RCC 7860 (cell line): ENCODE results near the gene TFDP2.
"Not testable (repeated sequence)": the region's sequence is repeated elsewhere in the genome, so short reads cannot be mapped to it uniquely, and the experiment has no call there.

Experiments
- DNase-seq: peaks from one replicate; pipeline ENCODE4 v3.0.0-alpha.2; 2015; ENCODE audit warnings: low spot score
- FAIRE-seq: peaks from 2 replicates; lab custom pipeline; 2012; peaks lifted over from hg19 to GRCh38; lab: Jason Lieb, UNC

The TFDP2 gene

DNA sequence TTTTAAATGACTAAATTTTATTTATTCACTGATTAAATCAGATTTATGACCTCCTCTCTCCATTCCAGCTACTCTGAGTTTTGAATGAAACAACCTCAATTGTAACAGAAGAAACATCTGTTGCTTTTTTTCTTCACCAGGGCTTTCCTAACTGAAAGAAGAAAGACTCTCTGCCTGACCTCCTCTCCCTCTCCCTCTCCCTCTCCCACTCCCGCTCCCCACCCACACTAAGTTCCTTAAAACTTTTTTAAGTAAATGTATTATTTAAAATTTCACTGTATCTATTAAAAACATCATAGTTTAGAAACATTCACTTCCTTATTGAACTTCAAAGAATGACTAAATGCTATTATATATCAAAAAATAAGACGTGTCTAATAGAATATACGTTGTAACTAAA is 122.0 kb downstream of the TFDP2 start:
- DNase-seq (no peak), FAIRE-seq (no peak)

DNA sequence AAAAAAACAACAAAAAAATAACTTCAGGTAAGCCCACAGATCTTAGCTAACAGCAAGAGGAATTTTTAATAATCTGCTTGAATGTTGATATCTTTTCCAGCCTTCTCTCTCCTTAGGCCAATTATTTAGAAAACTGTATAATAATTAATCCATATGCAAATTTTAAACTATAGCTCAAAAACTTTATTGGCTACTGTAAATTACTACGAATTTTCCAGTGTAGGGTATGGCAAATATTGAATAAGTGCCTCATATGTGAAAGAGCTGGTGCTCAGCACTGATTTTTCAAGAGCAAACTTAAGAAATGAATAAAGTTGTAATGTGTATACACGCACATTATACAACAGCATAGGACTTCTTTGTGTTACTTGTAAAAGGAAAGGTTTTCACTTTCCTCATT is 123.0 kb downstream of the TFDP2 start:
- no peak for FAIRE-seq
- no peak for DNase-seq

DNA sequence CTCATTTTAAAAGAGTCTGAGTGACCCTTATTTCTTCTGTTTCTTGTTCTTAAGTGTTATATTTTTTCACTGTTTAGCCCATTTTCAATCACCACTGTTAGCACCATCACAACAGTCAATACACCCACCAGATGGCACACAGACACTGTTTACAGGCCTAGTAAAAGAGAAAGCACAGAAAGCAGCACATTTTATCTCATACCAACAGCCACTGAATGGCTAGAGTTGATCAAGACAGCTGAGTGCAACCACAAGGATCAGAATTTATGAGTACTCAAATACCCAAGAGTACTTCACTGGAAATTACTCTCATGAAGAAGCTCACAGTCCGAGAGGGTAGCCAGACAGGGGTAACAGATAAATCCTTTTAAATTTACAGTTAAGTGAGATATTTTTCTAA is 127.0 kb downstream of the TFDP2 start:
- FAIRE-seq (no peak), DNase-seq (no peak)

DNA sequence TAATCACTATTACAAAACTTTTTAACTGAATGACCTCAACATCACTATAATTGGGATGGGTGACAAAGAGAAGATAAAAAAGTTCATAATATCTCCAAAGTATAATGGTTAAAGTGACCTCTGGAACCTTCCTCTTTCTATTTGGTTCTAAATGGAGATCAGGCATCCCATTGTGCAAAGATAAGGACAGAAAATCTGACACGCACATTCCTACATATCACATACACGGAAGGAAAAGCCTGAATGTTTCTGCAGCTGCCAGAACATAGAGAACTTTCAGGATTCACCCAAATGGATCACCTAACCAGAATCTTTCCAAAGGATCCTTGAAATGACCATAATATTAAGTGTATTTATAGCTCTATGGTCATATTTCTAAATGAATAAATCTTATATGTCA is 128.2 kb downstream of the TFDP2 start:
- no peak for FAIRE-seq
- no peak for DNase-seq

DNA sequence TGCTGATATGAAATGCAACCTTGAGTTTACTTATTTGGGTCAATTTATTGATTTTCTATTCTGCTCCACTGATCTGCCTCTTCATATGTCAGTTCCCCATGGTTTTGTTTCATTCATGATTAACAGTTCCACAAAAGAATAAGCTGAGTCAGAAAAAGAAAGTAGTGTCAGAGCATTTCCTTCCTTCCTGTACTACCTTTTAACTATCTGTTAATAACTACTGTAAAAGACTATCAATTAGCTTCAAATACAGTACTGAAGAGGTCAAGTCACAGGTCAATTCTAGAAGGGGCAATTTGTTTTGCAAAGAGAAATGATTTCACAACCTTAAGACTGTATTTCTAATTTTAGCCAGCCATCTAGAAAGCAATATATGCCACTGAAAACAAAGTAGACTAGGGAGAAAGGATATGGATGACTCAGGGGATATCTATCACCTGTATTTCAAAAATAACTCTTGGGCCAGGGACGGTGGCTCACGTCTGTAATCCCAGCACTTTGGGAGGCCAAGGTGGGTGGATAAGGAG is 129.5 kb downstream of the TFDP2 start:
- FAIRE-seq (peak; percentile 68), DNase-seq (peak; percentile 28)

DNA sequence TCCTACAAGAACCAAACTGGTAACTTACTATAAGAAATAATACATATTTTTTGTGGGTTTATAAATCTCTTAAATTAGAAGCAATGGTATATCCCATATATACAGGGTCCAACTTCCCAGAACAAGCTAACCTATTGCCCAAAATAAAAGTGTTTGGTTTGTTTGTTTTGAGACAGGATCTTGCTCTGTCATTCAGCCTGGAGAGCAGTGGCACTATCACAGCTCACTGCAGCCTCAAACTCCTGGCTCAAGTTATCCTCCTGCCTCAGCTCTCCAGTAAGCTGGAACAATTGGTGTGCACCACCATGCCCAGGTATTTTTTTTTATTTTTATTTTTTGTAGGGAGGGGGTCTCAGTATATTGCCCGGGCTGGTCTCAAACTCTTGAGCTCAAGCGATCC is 135.4 kb downstream of the TFDP2 start:
- FAIRE-seq, result no peak
- no peak for DNase-seq

DNA sequence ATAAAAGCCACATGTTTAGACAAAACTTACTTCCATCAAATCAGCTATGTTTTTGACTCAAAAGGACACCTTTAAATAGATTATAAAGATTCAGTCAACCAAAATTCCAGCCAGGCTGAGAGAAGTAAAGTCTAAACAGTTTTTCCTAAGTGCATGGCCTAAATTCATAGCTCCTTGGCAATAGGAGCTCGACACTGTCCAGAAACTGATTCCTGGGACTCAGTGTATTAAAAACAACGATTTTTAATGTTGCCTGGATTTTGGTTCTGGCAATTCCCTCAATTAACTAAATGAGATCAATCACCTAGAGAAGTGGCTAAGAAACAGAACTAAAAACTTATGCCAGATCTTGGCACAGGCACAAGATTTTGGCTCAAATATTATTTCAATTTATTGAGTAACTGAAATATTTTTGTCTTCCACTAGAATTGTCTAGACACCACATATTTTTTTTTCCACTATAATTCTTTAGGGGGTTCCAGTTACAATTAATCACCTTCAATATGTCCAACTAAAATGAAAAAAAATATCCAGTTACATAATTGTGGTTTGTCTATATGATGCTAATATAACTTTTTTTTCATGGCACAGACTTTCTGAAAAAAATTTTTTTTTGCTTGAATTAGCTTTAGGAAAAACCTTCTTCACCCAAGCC is 135.9 kb downstream of the TFDP2 start:
- no peak for FAIRE-seq
- no peak for DNase-seq

DNA sequence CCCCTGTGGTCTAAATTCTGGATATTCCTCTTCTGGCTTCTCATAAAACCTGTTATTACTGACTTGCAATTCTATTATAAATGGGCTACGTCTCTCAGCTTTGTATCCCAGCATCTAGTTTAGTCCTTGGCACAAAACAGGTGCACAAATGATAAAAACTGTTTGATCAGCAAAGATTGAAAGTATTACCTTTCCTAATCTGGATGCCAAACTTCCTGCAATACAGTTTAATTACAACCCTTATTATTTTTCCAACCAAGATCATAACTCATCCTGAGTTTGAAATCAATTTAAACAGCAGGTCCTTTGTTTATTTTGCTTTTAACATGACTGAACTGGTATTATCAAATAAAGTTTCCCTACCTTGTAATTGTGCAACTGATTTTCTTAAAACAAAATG is 140.3 kb downstream of the TFDP2 start:
- FAIRE-seq (no peak), DNase-seq (no peak)

DNA sequence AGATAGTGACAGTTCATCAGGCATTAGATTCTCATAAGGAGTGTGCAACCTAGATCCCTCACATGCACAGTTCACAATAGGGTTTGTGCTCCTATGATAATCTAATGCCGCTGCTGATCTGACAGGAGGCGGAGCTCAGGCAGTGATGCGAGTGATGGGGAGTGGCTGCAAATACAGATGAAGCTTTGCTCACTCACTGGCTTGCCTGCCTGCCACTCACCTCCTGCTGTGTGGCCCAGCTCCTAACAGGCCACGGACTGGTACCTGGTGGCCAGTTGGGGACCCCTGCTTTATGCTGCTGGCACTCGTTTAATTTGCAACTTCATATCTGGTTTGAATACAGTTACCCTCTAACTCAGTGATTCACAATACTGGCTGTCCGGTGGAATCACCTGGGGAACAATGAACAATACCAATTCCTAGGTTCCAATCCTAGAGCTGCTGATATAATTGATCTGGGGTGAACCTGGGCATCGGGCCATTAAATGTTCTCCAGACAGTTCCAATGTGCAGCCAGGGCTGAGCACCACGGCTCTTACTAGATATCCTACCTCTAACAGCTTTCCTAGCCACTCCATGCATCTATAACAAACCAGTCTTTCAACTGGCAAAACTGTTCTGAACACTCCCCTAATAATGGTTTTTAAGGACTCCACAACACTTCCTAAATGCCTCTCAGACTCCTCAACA is 141.5 kb downstream of the TFDP2 start:
- DNase-seq, result no peak
- no peak for FAIRE-seq

DNA sequence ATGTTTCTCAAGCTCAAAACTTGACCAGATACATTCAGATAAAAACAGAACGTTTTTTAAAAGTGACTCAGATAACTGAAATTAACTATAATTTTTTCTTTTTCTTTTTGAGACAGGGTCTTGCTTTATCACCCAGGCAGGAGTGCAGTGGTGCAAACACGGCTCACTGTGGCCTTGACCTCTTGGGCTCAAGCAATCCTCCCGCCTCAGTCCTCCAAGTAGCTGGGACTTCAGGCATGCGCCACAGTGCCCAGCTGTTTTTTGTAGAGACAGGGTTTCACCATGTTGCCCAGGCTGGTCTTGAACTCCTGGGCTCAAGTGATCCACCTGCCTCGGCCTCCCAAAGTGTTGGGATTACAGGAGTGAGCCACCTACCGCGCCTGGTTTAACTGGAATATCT is 144.4 kb downstream of the TFDP2 start:
- DNase-seq, FAIRE-seq: not testable (repeated sequence)

DNA sequence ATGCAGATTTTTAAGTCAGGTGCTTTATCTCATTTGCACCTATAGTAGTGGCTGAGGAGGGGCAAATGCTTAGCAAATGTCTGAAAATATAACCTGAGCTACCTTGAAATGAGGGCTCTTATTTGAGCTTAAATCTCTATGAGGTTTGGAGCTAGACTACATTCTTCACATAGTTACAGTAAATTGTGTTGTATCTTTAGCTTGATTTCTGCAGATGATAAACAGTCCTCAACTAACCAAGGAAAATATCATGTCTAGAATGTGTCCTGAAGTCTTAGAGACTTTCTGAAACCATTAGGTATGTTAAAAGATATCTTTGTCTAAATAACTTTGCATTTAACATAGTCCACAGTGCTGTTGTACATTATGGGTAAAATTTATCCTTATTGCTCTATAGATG is 145.3 kb downstream of the TFDP2 start:
- no peak for DNase-seq
- no peak for FAIRE-seq

DNA sequence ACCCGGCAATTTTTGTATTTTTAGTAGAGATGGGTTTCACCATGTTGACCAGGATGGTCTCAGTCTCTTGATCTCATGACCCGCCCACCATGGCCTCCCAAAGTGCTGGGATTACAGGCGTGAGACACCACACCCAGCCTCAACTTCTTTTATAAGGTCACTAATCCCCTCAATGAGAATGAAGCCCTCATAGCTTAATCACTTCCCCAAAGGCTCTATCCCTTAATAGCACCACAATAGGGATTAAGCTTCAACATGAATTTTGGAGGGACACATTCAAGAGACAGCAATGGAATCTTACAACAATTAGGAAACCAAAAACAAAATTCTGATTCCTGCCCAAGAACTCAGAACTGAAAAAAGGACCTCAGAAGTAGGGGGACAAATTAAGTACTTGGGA is 146.1 kb downstream of the TFDP2 start:
- no peak for DNase-seq
- FAIRE-seq, result no peak

DNA sequence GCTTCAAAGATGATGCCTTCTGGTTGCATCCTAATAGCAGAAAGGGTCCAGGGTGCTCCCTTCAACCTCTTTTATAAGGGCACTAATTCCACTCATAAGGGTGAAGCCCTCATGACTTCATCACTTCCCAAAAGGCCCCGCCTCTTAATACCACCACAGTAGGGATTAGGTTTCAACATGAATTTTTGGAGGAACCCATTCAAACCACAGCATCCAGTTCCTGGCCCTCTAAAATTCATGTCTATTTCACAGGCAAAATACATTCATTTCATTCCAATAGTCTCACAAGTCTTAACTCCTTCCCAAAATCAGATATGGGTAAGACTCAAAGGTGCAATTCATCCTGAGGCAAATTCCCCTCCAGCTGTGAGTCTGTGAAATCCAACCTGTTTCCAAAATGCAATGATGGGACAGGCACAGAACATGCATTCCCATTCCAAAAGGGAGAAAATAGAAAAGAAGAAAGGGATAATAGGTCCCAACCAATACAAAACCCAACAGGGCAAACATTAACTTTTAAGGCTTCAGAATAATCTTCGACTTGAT is 148.9 kb downstream of the TFDP2 start:
- DNase-seq (no peak), FAIRE-seq (no peak)

DNA sequence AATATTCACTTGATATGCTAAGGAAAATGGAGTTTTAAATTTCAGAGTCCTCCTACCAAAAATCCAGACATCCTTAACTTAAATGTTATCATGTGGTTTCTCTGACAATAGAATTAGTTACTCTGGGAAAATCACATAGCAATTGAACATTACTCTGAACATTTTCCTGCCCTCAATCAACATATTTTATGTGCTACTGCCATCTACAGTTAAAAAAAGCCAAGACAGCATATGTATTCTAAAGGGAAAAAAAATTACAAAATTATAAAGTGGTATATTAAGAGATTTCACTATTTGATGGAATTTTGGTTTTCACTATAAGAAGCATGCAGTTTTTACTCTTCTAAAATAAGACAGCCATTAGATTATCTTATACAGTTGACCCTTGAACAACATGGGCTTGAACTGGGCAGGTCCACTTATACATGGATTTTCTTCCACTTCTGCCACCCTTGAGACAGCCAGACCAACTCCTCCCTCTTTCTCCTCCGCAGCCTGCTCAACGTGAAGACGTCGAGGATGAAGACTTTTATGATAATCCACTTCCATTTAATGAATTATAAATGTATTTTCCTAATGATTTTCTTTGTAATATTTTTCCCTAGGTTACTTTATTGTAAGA is 150.6 kb downstream of the TFDP2 start:
- DNase-seq (no peak), FAIRE-seq (peak; percentile 58)

DNA sequence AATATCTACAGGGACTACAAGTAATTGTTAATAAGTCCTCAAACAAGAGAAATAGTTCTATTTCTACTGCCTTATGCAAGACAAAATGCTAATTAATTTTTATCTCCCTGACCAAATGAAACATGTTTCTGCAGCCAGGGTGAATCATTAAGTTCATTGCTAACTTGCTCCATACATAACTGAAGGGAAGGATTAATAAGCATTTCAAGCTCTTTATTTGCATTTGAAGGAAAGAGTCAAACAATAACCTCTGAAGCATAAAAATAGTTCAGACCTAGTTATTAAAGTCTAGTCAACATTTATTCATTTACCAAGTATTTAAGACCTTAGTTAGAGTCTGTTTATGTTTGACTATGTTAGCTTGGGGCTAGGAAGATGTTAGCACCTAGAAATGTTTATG is 152.9 kb downstream of the TFDP2 start:
- FAIRE-seq (peak; percentile 72), DNase-seq (no peak)

DNA sequence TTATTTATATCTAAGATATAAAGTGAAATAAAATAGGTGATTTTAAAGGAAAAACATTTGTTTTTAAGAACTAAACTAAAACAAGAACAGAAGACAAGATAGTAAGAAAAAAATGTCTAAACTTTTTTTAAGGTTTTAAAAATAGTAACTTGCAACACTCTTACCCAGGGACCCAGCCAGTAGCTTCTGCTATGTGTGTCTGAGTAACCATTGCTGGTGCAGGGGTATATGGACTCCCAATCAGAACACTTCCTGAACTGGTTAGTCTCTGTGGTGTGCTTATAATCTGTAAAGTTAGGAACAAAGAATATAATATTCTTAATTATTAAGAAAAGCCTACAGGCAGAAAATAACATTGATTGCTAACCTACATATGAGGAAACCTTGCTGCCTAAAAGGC is 154.5 kb downstream of the TFDP2 start:
- DNase-seq (no peak), FAIRE-seq (no peak)

DNA sequence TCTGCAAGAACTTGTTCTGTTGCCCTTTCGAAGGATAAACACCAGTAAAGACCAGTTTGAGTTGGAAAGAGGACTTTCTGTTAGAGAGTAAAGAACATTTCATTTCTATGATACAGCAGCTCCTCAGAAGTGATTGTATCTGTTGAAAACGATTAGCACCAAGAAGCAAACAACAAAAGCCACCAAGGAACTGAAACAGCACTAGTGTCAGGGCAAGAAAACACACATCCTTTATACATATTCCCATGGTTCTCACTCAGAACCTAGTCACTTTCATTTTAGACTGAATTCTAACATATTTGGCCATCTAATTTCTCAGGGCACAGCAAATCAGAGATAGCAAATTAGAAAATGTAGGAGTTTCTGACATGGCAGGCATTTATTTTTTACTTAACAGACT is 156.8 kb downstream of the TFDP2 start:
- FAIRE-seq (no peak), DNase-seq (no peak)

DNA sequence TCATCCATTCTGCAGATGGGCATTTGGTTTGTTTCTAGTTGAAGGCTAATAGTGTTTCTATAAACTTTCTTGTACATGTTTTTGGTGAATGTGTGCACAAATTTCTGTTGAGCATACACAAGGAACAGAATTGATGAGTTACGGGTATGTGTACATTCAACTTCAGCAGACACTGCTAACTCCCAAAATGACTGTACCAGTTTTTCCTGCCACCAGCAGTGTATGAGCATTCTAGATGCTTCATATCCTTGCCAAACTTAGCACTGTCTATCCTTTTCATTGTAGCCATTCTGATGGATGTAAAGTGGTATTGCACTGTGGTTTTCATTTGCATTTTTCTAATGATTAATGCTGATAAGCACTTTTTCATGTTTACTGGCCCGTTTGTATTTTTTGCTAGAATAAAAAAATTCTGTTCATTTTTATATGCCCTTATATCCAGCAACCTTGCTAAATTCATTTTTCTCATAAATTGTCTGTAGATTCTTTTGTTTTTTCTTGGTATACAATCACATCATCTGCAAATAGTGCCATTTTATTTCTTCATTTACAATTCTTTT is 162.7 kb downstream of the TFDP2 start:
- FAIRE-seq (no peak), DNase-seq (no peak)

DNA sequence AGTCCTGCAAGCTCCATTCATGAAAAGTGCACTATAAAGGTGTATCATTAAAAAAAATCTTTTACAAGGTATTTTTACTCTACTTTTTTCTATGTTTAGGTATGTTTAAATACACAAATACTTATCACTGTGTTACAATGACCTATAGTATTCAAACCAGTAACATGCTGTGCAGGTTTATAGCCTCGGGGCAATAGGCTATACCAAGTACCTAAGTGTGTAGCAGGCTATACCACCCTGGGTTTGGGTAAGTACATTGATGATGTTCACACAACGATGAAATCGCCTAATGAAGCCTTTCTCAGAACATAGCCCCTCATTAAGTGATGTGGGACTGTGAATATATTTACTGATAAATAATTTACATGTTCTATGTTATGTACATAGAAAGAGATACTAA is 168.3 kb downstream of the TFDP2 start:
- no peak for DNase-seq
- no peak for FAIRE-seq

DNA sequence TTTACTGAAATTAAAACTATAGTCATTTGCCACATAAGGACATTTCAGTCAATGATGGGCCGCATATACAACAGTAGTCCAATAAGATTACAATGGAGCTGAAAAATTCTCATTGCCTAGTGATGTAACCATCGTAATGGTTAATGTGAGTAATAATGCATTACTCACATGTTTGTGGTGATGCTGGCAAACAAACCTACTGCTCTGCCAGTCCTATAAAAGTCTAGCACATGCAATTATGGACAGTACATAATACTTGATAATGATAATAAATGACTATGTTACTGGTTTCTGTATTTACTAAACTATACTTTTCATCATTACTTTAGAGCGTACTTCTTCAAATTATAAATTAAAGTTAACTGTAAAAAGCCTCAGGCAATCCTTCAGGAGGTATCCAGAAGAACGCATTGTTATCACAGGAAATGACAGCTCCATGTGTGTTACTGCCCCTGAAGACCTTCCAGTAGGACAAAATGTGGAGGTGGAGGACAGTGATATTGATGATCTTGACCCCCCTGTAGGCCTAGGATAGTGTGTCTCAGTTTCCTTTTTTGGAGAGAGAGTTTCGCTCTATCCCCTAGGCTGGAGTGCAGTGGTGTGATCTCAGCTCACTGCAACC is 170.2 kb downstream of the TFDP2 start:
- DNase-seq (peak; percentile 26), FAIRE-seq (peak; percentile 67)

DNA sequence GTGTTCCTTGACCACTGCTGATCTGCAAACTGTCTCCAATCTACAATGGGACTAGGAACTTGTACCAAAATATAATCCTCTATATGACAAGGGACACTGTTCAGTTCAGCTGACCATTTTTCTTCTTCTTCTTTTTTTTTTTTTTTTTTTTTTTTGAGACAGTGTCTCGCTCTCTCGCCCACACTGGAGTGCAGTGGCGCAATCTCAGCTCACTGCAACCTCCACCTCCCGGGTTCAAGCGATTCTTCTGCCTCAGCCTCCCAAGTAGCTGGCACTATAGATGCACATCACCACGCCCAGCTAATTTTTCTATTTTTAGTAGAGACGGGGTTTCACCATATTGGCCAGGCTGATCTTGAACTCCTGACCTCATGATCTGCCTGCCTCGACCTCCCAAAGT is 174.6 kb downstream of the TFDP2 start:
- not testable (repeated sequence) for FAIRE-seq, DNase-seq
